HG03575 (cell line): ENCODE results near the gene SIK3.

Source experiments
- ATAC-seq: cut with Tn5 transposase; IDR thresholded peaks from one replicate; pipeline ENCODE4 v1.9.1; 2021; ENCODE audit not compliant: unreplicated experiment, insufficient number of reproducible peaks, low FRiP score; ENCODE audit errors: extremely low read depth

The SIK3 gene

GRCh38 chr11:116927163-116927974 lies 170.9 kb downstream of the SIK3 start:
- ATAC-seq, result no peak

- ATAC-seq, result no peak
These were observed 173.2 kb downstream of the SIK3 start for GRCh38 chr11:116925050-116925449.

GRCh38 chr11:116918925-116919655 lies 179.1 kb downstream of the SIK3 start:
- no peak for ATAC-seq

- ATAC-seq, result no peak
These were observed 180.6 kb downstream of the SIK3 start for GRCh38 chr11:116917632-116918031.

GRCh38 chr11:116916886-116917285 lies 181.3 kb downstream of the SIK3 start:
- ATAC-seq, result no peak

GRCh38 chr11:116916052-116916451 lies 182.2 kb downstream of the SIK3 start:
- no peak for ATAC-seq

GRCh38 chr11:116913000-116913399 lies 185.2 kb downstream of the SIK3 start:
- no peak for ATAC-seq

- ATAC-seq, result no peak
These were observed 186.1 kb downstream of the SIK3 start for GRCh38 chr11:116911976-116912734.

- ATAC-seq, result no peak
These were observed 187.4 kb downstream of the SIK3 start for GRCh38 chr11:116910847-116911246.

- no peak for ATAC-seq
These were observed 187.8 kb downstream of the SIK3 start for GRCh38 chr11:116910378-116910777.

- ATAC-seq, result no peak
These were observed 189.0 kb downstream of the SIK3 start for GRCh38 chr11:116909245-116909644.

GRCh38 chr11:116906479-116906878 lies 191.7 kb downstream of the SIK3 start:
- no peak for ATAC-seq

GRCh38 chr11:116903090-116903489 lies 195.1 kb downstream of the SIK3 start:
- ATAC-seq, result no peak

- ATAC-seq, result no peak
These were observed 196.1 kb downstream of the SIK3 start for GRCh38 chr11:116901964-116902688.

- no peak for ATAC-seq
These were observed 197.0 kb downstream of the SIK3 start for GRCh38 chr11:116901211-116901610.

GRCh38 chr11:116896211-116896610 lies 202.0 kb downstream of the SIK3 start:
- no peak for ATAC-seq

GRCh38 chr11:116895048-116895757 lies 203.0 kb downstream of the SIK3 start:
- no peak for ATAC-seq

GRCh38 chr11:116893906-116894305 lies 204.3 kb downstream of the SIK3 start:
- ATAC-seq, result no peak
